Stimulated activated effector memory CD8-positive, alpha-beta T cell treated with anti-CD3 and anti-CD28 coated beads, Interleukin-12 subunit alpha, Interleukin-12 subunit beta, amount 100 ng/mL, for 72 hours (primary cell): ENCODE measurements around the gene ACAP3.

Experiments
- ATAC-seq: fragments of 150-1000 bp; cut with Tn5 transposase; 2 replicates; pipeline ENCODE4 v1.10.0; 2021
- DNase-seq, 2 donors: peaks; one replicate each; pipeline ENCODE4 v3.0.0; 2021 to 2022; ENCODE audit warnings: low spot score in 2 of 2
- H3K27ac Mint-ChIP-seq: one replicate; pipeline ENCODE4 v1.8.0; 2022; ENCODE audit warnings: mild to moderate bottlenecking, mixed read lengths
- H3K36me3 Mint-ChIP-seq: one replicate; pipeline ENCODE4 v1.8.0; 2022; ENCODE audit warnings: mild to moderate bottlenecking, mixed read lengths
- H3K4me1 Mint-ChIP-seq: one replicate; pipeline ENCODE4 v1.8.0; 2022; ENCODE audit warnings: mixed read lengths
- H3K4me3 Mint-ChIP-seq: one replicate; pipeline ENCODE4 v1.8.0; 2022; ENCODE audit warnings: mild to moderate bottlenecking, mixed read lengths
- H3K9me3 Mint-ChIP-seq: one replicate; pipeline ENCODE4 v1.8.0; 2022; ENCODE audit warnings: mixed read lengths

The ACAP3 gene

DNA sequence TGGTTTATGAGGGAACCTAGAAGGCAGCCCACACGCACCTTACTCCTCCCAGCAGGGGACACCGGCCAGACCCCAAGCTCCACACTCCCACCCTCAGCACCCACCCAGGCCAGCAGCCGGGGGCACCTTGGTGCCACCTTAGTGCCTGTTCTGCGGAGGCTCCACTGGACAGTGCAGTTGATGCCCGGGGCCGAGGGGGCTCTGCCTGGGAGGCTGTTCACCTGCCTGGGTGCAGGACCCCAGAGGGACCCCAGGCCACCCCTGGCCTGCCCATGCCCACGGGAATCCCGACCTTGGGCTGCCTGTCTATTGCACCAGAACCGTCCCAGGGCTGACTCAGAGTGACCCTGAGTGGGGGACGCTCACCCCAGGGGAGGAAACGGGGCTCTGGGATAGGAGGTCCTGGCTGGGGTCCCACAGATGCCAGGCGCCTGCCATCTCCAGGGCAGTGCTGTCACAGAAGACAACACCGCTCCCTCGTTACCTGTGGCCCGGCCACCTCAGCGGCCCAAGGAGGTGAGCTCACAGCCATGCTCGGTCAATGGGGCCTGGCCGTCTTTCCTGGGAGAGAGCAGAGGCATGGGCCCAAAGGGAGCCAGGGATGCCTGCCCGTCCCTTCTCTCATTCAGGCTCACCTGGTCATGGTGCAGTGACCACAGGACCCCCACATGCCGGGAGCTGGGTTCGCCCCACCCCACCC, 26.8 kb downstream of the ACAP3 start:
- DNase-seq (no peak), ATAC-seq (no peak)
- Mint-ChIP-seq H3K9me3 (no peaks in the 10 kb centered on the region), H3K4me1 (peaks cover 17% of the 10 kb centered on the region), H3K27ac (no peak overlapping the region), H3K4me3 (no peak overlapping the region), H3K36me3 (peaks cover 11% of the 10 kb centered on the region)

DNA sequence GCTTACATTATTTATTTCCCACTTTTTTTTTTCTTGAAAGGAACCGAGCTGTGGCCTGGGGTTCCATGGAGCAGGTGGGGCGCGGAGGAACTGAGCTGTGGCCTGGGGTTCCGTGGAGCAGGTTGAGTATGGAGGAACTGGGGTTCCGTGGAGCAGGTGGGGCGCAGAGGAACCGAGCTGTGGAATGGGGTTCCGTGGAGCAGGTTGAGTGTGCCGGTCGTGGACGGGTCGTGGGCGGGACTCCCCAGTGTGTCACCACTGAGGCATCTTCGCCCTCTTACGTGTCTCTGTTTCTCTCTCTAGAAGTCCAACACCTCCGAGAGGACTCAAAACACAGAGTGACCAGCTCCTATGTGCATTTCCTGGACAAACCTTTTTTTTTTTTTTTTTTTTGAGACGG, 28.7 kb downstream of the ACAP3 start:
- Mint-ChIP-seq H3K4me1 (peaks cover 17% of the 10 kb centered on the region), H3K9me3 (no peaks in the 10 kb centered on the region), H3K36me3 (peaks cover 11% of the 10 kb centered on the region), H3K27ac (no peak overlapping the region), H3K4me3 (no peak overlapping the region)
- DNase-seq (no peak), ATAC-seq (no peak)

- no peak for DNase-seq
- Mint-ChIP-seq H3K4me1 (peaks cover 15% of the 10 kb centered on the region), H3K36me3 (peaks cover 11% of the 10 kb centered on the region), H3K27ac (no peak overlapping the region), H3K9me3 (no peaks in the 10 kb centered on the region), H3K4me3 (no peak overlapping the region)
- ATAC-seq: no peak
Measured at GRCh38 chr1:1278620-1279019, 29.1 kb downstream of the ACAP3 start.

DNA sequence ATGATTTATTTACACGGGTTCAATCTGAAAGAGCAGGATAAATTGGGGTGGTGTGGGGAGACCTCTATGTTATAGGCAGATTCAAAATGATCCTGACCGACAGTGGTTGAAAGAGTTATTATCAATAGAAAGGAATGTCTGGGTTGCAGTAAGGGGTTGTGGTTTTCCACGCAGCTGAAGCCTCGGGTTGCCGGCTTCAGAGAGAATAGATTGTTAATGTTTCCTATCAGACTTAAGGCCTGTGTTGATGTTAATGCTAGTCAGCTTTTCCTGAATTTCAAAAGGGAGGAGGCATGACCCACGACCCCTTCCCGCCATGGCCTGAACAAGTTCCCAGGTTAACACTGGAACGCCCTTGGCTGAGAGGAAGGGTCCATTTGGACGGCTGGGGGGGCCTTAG, 31.9 kb downstream of the ACAP3 start:
- Mint-ChIP-seq H3K36me3 (peaks cover 23% of the 10 kb centered on the region), H3K27ac (no peak overlapping the region), H3K4me1 (peaks cover 21% of the 10 kb centered on the region), H3K9me3 (no peaks in the 10 kb centered on the region), H3K4me3 (no peak overlapping the region)
- no peak for DNase-seq
- no peak for ATAC-seq

DNA sequence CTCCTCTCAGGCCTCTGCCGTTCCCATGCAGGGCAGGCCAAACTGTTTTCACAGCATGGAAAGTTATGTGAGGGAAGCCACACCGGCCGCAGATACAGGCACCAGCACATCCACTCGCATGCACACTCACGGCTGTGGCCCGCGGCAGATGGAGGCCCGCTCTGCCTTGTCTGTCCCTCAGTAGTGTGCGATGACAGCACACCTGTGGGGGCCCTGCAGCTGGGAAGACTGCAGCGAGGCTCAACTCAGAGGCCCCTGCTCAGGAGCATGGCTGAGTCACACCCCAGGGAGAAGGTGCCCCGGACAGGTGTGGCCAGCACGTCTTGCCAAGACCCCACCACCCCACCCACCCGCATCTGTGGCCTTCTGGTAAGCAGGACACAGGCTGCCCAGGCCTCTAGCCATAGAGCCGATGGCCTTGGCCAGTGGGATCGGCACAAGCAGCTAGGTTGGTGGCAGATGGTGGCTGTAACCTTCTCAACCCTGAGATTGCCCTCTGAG, 32.7 kb downstream of the ACAP3 start:
- peak overlapping the region; percentile 81 for H3K4me3 Mint-ChIP-seq
- ATAC-seq (no peak), DNase-seq (no peak)
- peaks cover 32% of the 10 kb centered on the region for H3K36me3 Mint-ChIP-seq
- H3K9me3 Mint-ChIP-seq: no peaks in the 10 kb centered on the region
- peaks cover 29% of the 10 kb centered on the region for H3K4me1 Mint-ChIP-seq
- peak overlapping the region; percentile 34 for H3K27ac Mint-ChIP-seq

DNA sequence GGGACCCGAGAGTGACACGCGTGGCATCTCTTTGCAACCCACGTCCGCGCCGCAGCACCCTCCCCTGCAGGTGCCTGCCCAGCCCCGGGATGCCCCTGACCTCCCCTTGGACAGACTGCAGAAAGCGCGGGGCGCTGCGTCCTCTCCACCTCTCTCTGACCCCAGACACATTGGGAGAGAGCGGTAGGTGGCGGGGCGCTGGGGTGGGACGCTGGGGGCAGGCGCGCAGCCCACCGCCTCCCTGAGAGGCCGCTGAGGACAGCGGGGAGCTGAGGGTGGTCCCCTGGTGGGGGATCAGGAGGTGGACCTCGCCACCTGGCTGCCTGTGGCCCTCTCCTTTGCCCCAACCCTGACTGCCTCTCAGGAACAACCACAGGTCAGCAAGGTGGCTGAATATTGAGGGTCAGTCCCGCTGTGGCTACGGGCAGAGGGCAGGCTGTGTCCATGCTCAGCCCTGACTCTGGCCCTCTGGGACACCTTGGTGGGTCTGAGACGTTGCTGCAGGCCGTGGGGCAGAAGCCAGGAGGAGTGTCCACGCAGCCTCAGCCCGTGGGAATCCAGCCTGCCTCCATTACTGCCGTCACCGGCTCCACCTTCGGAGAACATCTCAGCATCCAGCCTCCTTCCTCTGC, 33.3 kb downstream of the ACAP3 start:
- peak overlapping the region; percentile 34 for H3K27ac Mint-ChIP-seq
- ATAC-seq (no peak), DNase-seq (no peak)
- peaks cover 33% of the 10 kb centered on the region for H3K4me1 Mint-ChIP-seq
- H3K4me3 Mint-ChIP-seq: peak overlapping the region; percentile 81
- peaks cover 37% of the 10 kb centered on the region for H3K36me3 Mint-ChIP-seq
- H3K9me3 Mint-ChIP-seq: no peaks in the 10 kb centered on the region

GRCh38 chr1:1273512-1274298, 34.0 kb downstream of the ACAP3 start, which contains the start of gene UBE2J2:
UBE2J2 (minus strand) TSS chr1:1273854; CDS start chr1:1267992, 5,862 bp downstream.
- H3K36me3 Mint-ChIP-seq: peaks cover 39% of the 10 kb centered on the region
- H3K4me1 Mint-ChIP-seq: peaks cover 33% of the 10 kb centered on the region
- no peaks in the 10 kb centered on the region for H3K9me3 Mint-ChIP-seq
- peak within 1 kb of the TSS; percentile 81 for H3K4me3 Mint-ChIP-seq
- DNase-seq (peak; percentile 85 to 95), ATAC-seq (peak; percentile 96)
- peak within 1 kb of the TSS; percentile 75 for H3K27ac Mint-ChIP-seq

DNA sequence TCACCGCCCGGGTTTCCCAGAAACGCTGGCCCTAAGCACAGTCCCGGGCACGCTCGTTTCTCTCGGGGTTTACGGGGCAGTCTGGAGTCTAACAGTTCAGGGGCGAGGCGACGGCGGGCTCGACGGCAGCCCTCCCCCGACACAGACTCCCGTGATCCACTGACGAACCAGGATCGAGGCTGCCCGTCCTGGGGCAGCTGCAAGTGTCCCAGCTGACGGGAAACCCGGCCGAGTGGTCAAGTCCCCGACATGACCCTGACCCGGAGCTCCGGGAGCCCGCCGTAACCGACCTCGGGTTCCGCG, 34.6 kb downstream of the ACAP3 start:
- peaks cover 33% of the 10 kb centered on the region for H3K4me1 Mint-ChIP-seq
- peaks cover 45% of the 10 kb centered on the region for H3K36me3 Mint-ChIP-seq
- peak overlapping the region; percentile 81 for H3K4me3 Mint-ChIP-seq
- DNase-seq: no peak
- peak overlapping the region; percentile 75 for H3K27ac Mint-ChIP-seq
- no peaks in the 10 kb centered on the region for H3K9me3 Mint-ChIP-seq
- ATAC-seq: peak; percentile 1

GRCh38 chr1:1272341-1273208, 35.2 kb downstream of the ACAP3 start:
- DNase-seq (no peak), ATAC-seq (no peak)
- Mint-ChIP-seq H3K9me3 (no peaks in the 10 kb centered on the region), H3K4me1 (peaks cover 33% of the 10 kb centered on the region), H3K36me3 (peaks cover 48% of the 10 kb centered on the region), H3K4me3 (peak overlapping the region; percentile 81), H3K27ac (peak overlapping the region; percentile 75)

DNA sequence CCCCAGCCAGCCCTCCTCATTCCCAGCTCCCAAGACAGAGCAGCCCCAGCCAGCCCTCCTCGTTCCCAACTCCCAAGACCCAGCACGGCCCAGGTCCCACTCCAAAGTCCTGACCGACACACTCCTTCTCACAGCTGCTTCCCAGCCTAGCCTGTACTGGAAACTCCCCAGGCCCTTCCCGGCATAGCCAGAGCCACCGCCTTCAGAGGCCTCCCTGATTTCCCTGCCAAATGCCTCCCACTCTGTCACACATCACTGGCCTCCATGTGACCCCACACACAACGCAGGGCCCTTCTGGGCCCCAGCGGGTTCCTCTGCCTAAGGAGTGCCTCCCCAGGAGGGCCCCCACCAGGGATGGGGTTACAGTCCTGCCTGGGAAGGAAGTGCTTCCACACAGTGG, 36.9 kb downstream of the ACAP3 start:
- peak overlapping the region; percentile 75 for H3K27ac Mint-ChIP-seq
- no peak for DNase-seq
- peak overlapping the region; percentile 81 for H3K4me3 Mint-ChIP-seq
- no peaks in the 10 kb centered on the region for H3K9me3 Mint-ChIP-seq
- peaks cover 66% of the 10 kb centered on the region for H3K36me3 Mint-ChIP-seq
- H3K4me1 Mint-ChIP-seq: peaks cover 39% of the 10 kb centered on the region
- ATAC-seq: no peak

- Mint-ChIP-seq H3K36me3 (peaks cover 91% of the 10 kb centered on the region), H3K4me3 (no peak overlapping the region), H3K4me1 (peaks cover 47% of the 10 kb centered on the region), H3K27ac (no peak overlapping the region), H3K9me3 (no peaks in the 10 kb centered on the region)
- no peak for DNase-seq
- no peak for ATAC-seq
Measured at GRCh38 chr1:1268284-1268682, 39.4 kb downstream of the ACAP3 start.

GRCh38 chr1:1267488-1268283, 40.0 kb downstream of the ACAP3 start:
- H3K4me1 Mint-ChIP-seq: peaks cover 44% of the 10 kb centered on the region
- H3K9me3 Mint-ChIP-seq: no peaks in the 10 kb centered on the region
- no peak overlapping the region for H3K27ac Mint-ChIP-seq
- DNase-seq (no peak), ATAC-seq (no peak)
- peaks cover 92% of the 10 kb centered on the region for H3K36me3 Mint-ChIP-seq
- no peak overlapping the region for H3K4me3 Mint-ChIP-seq

DNA sequence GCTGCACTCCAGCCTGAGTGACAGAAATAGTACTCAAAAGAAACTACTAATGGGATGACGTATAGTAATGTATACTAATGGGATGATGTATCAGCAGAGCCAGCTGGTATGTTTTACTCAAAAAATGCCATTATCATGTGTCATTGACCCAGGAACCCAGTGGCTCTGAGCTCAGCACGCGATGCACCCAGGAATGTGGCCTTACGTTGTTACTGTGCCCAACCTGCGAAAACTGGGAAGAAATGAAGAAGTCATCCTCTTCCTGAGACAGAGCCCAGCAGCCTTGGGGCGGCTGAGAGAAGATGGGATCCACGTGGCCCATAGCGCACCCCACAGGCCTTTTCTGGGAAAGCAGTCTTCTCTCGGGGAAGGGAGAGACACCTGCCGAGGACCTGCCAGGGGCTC, 42.9 kb downstream of the ACAP3 start:
- ATAC-seq (peak; percentile 28), DNase-seq (no peak)
- H3K27ac Mint-ChIP-seq: no peak overlapping the region
- no peak overlapping the region for H3K4me3 Mint-ChIP-seq
- peaks cover 92% of the 10 kb centered on the region for H3K36me3 Mint-ChIP-seq
- H3K4me1 Mint-ChIP-seq: peaks cover 29% of the 10 kb centered on the region
- H3K9me3 Mint-ChIP-seq: no peaks in the 10 kb centered on the region

DNA sequence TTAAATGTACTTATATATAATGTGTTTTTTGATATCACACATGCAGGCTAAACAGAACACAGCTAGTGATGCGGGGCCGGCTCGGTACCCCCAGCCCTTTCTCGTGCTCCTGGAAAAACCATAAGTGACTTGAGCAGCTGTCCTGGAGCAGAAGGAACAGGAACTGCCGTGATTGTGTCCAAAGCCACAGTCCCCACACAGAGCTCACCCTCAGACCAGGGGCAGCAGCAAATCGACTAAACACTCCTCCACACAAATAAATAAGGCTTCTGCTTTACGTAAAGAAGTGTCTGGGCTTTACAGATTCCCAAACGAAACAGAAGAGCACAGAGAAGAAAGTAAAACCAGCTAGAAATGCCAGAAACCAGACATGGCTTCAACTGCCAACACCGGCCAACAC, 43.7 kb downstream of the ACAP3 start:
- ATAC-seq (no peak), DNase-seq (no peak)
- Mint-ChIP-seq H3K4me1 (peaks cover 30% of the 10 kb centered on the region), H3K4me3 (no peak overlapping the region), H3K36me3 (peaks cover 92% of the 10 kb centered on the region), H3K9me3 (no peaks in the 10 kb centered on the region), H3K27ac (no peak overlapping the region)
